ENCODE results near the gene EXOC3L4.
"Not testable (repeated sequence)": the region's sequence is repeated elsewhere in the genome, so short reads cannot be mapped to it uniquely, and the experiment has no call there.

GRCh38 chr14:103117499-103117898, 23.0 kb downstream of the EXOC3L4 start:
- TF ChIP-seq POLR2AphosphoS5 (IDR thresholded peaks at IDR 0.05); EZH2 (IDR thresholded peaks at IDR 0.05; ENCODE audit: borderline replicate concordance, insufficient read depth, low read length, poor library complexity, severe bottlenecking); CTCF (IDR thresholded peaks at IDR 0.05; ENCODE audit: poor library complexity, severe bottlenecking); RAD21 (conservative IDR thresholded peaks at IDR 0.05): not testable (repeated sequence)

All from neural cell (in vitro differentiated cells).